GM13976 (cell line): ENCODE data around the gene PTRH2.

Experiments
- DNase-seq: peaks from one replicate; pipeline ENCODE4 v3.0.0; 2012; ENCODE audit warnings: low spot score
- CTCF ChIP-seq: IDR thresholded peaks from 2 replicates; pipeline ENCODE4 v1.5.1; 2012; ENCODE audit warnings: borderline replicate concordance, mild to moderate bottlenecking; ENCODE audit not compliant: insufficient read depth; ENCODE audit errors: extremely low read depth, missing control alignments, control extremely low read depth
- in situ Hi-C: fragments of 300-500 bp; cut with MboI; formaldehyde crosslinking; loops from one replicate; pipeline ENCODE4 v1.12.0; 2022; ENCODE audit warnings: low sequenced_read_pairs, mixed read lengths, inconsistent platforms; ENCODE audit not compliant: unreplicated experiment

The PTRH2 gene

GRCh38 chr17:59737324-59737723 lies 30.1 kb upstream of the PTRH2 start:
- no peak for TF ChIP-seq CTCF
- DNase-seq = no peak
- in situ Hi-C loops = no loop called here

GRCh38 chr17:59734226-59734625 lies 27.0 kb upstream of the PTRH2 start:
- DNase-seq = no peak
- TF ChIP-seq CTCF = no peak
- in situ Hi-C loops = no loop called here

GRCh38 chr17:59733697-59734096 lies 26.5 kb upstream of the PTRH2 start:
- no peak for DNase-seq
- in situ Hi-C loops = no loop called here
- no peak for TF ChIP-seq CTCF

GRCh38 chr17:59730268-59730834 lies 23.1 kb upstream of the PTRH2 start:
- DNase-seq = no peak
- in situ Hi-C loops = no loop called here
- no peak for TF ChIP-seq CTCF

- TF ChIP-seq CTCF = no peak
- DNase-seq = no peak
- in situ Hi-C loops = no loop called here
These were observed 20.7 kb upstream of the PTRH2 start for GRCh38 chr17:59727817-59728533.

GRCh38 chr17:59725691-59726090 lies 18.5 kb upstream of the PTRH2 start:
- TF ChIP-seq CTCF = no peak
- DNase-seq = no peak
- in situ Hi-C loops = no loop called here
